Stimulated activated CD4-positive, alpha-beta T cell treated with anti-CD3 and anti-CD28 coated beads, Interleukin-1b, Interleukin-23, amount 100 ng/mL, for 4 hours (primary cell): ENCODE data around the gene SCNN1B.
"Not testable (repeated sequence)": the region's sequence is repeated elsewhere in the genome, so short reads cannot be mapped to it uniquely, and the experiment has no call there.

Source experiments
- DNase-seq, 2 donors: peaks; one replicate each; pipeline ENCODE4 v3.0.0-alpha.2; 2020; ENCODE audit warnings: low read depth in 2 of 2

Gene SCNN1B

DNA sequence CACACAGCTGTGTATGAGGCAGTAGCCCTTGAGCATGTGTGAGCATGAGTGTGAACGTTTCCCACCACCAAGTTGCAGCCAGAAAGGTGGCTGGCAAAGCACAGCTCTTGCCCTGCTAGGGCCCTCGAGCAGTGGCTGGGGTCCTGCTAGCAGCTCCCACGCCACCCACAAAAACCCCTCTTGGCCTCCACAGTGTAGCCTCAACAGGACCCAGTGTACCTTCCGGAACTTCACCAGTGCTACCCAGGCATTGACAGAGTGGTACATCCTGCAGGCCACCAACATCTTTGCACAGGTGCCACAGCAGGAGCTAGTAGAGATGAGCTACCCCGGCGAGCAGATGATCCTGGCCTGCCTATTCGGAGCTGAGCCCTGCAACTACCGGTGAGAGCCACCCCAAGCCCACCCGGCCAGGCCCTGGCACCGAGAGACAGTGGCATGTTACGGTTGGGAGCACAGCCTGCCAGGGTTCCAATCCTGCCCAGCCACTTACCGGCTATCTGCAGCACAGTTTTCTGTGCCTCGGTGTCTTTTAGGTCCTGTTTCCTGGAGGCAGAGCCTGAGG is 53.1 kb downstream of the SCNN1B start:
- no peak for DNase-seq

DNA sequence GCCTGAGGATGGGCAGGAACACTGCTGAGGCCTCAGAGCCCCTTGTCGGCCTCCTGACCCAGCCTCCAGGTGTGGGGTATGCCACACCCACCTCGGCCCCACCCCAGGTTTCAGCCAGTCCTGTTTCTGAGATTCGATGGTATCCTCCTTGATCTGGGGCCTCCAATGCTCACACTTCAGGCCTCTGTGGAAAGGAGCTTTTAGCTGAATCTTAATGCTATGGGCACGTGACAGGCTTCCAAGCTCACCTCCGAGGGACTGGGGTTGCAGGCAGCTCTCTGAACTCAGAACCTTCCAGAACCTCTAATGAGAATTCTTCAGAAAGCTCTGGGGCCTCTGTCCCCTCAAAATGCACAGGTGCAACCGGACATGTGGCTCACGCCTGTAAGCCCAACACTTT is 54.8 kb downstream of the SCNN1B start:
- DNase-seq, result no peak

DNA sequence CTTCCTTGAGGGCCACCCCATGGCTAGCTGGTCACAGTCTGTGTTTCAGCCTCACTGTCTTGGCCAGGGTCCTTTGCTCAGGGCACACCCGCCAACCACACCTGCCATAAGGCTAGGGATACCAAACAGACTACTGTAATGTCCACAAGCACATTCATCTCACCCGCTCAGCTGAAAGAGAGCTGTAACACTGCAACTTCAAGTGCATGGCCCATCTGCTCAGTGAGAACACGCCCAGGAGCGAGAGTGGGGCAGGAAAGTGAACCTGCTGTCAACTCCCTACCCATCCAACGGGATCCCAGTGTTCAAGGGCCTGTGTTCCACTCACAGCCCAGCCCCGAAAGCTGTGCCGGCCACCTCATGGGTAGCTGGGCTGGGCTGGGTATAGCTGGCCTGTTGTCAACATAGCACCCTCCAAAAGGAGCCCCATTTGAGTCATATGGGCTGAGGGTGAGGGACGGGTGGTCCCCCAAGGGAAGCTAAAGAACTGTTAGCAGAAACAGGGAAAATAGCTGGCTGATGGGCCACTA is 55.7 kb downstream of the SCNN1B start:
- DNase-seq, result no peak

DNA sequence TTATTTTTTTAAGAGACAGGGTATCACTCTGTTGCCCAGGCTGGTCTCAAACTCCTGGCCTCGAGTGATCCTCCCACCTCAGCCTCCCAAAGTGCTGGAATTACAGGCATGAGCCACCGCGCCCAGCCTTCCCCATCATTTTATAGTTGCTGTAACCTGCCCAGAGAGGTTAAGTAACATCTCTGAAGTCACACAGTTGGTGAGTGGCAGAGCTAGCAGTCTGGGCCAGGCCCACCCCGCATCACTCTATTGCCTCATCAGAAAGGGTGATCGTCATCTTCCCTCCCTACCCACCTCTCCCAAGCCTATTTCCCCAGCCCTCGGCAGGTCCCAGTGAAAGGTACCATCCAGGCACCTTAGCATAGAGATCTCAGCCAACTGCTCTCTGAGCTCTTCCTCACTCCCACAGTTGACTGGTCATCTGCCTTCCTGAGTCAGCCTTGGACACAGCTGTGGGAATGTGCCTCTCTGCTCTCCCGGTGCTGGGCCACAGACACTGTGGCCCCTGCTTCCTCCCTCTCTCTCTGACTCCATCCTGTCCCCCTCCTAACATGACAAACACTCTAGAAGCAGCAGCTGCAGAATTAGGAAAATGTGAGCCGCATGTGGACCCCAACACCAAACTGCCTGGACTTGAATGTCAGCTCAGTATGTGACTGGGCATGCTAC is 57.1 kb downstream of the SCNN1B start:
- no peak for DNase-seq

DNA sequence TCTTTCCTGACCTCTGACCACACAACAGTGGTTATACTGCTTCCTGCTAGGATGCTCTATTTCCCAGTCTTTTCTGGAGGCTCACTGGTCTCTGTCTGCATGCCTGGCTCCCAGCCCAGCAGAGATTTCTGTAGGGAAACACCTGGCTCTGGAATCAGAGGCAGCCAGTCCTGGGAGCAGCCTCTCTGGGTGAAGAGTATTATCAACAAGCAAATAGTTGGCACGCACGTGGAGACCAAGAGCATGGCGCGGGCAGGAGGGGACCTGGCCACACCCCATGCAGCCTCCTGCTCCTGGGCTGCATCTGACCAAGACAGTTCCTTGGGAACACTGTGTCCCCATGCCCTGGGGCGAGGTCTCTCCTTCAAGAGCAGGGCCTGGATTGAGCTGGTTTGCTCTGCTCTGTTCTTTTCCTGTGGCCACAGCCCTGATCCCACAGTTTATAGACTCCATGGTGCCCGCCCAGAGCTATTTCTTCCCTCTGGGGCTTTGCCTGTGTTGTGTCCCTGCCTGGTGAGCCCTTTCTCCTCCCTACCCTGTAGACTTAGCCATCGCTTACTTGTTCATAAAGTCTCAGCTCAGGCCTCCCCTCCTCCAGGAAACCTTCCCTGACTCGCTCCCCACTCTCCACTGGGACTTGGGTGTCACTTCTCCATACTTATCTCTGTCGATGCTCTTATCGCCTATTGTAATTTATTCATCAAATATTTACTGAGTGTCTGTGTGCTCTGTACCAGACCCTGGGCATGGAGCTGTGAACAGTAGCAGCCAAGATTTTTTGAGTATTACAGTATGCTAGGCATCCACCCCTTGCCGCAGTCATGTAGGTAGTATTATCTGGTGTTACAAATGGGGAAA is 60.6 kb downstream of the SCNN1B start:
- no peak for DNase-seq

DNA sequence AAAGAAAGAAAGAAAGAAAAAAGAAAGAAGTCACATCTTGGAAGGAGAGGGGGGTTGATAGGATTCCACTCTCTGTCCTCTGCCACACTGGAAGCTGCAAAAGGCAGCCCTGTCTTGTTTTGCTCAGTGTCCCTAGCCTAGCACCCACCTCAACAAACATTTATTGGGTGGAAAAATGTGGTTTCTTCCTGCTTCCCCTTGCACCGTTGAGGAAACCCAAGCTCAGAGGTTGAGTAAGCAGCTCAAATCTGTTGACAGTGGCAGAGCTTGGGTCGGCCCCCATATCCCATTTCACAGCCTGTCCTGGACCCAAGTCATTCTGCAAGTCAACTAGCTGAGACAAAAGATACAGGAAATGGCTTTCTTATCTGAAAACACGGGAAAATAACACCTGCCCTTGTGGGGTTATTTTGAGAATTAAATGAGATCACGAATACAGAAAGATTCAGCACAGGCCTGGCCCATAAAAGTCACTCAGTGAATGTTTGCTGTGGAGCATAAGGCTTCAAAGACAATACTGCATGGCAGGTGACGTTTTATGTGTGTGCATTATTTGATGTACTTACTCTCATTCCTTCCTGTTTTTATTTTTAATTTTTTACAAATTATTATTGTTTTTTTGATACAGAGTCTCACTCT is 63.6 kb downstream of the SCNN1B start:
- DNase-seq, result no peak

DNA sequence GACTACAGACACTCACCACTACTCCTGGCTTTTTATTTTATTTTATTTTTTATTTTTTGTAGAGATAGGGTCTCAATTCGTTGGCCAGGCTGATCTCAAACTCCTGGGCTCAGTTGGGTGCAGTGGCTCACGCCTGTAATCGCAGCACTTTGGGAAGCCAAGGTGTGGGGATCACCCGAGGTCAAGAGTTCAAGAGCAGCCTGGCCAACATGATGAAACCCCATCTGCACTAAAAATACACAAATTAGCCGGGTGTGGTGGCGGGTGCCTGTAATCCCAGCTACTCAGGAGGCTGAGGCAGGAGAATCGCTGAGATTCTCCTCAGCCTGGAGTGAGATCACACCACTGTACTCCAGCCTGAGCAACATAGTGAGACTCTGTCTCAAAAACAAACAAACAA is 64.2 kb downstream of the SCNN1B start:
- not testable (repeated sequence) for DNase-seq

DNA sequence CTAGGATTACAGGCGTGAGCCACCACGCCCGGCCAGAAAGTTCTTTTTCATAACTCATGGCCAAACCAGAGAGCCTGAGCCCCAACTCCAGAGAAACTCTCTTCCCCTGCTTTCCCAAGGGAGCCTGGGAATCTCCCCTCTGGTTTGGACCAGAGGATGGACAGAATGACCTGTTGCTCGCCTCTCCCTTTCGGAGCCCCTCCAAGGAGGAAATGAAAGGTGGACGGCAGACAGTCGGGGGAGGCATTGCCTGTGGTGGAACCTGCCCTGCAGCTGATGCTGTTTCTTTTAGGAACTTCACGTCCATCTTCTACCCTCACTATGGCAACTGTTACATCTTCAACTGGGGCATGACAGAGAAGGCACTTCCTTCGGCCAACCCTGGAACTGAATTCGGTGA is 65.5 kb downstream of the SCNN1B start:
- DNase-seq, result no peak

DNA sequence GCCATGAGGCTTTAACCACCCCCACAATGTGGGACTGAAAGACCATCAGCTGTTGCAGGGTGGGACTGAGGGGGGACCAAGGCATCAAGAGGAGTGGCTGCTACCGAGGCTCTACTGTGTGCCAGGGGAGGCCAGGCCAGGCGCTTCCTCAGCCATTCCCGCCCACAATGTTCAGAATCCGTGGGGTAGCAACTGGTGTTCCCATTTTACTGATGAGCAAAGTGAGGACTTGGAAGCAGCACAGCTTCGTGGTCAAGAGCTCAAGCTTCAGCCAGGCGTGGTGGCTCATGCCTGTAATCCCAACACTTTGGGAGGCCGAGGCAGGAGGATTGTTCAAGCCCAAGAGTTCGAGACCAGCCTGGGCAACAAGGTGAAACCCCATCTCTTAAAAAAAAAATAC is 65.9 kb downstream of the SCNN1B start:
- DNase-seq, result no peak

DNA sequence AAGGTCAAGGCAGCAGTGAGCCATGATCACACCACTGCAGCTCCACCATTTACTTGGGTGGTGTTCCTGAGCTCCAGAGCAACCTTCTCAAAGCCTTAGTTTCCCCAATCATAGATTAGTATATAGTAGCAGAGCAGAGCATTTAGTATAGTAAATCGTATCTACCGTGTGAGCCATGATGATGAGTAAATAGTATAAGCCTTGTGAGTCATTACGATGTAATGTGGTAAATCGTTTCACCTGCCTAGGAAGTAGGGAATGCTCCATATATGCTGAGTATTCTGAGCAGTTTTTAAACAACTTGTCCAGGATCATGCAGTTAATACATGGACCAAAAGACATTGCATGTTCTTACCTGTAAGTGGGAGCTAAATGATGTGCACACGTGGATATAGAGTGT is 66.4 kb downstream of the SCNN1B start:
- no peak for DNase-seq

DNA sequence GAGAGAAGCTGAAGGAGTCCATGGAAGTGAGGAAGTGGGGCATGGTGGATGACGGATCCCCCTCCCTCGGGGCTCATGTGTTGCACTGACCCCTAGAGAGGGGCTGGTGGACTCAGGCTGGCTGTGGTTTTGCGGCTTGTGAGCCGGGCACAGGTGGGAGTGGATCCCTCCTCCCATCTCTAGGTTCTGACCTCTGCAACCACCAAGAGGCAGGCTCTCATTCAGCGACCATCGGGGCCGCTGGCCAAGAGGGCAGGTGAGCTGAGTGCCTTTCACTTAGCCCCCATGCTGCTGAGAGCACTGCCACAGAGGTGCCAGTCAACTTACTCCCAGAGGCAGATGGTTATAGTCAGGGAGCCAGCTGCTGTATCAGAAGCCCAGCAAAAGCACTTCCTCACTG is 67.3 kb downstream of the SCNN1B start:
- DNase-seq, result no peak

DNA sequence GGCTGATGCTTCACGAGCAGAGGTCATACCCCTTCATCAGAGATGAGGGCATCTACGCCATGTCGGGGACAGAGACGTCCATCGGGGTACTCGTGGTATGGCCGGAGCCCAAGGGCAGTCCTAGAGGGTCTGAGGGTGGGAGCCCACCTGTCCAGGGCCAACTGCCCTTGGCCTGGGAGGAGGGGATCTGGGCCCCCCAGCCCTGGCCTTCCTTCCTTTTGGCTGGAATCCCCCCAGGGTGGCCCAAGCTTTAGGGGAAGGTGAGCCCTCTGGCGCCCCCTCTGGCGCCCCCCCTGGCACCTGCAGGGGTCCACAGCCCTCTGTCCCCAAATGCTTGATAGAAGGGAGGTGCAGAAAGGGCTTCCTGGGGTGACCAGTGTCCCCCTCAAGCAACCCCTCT is 69.3 kb downstream of the SCNN1B start:
- no peak for DNase-seq

DNA sequence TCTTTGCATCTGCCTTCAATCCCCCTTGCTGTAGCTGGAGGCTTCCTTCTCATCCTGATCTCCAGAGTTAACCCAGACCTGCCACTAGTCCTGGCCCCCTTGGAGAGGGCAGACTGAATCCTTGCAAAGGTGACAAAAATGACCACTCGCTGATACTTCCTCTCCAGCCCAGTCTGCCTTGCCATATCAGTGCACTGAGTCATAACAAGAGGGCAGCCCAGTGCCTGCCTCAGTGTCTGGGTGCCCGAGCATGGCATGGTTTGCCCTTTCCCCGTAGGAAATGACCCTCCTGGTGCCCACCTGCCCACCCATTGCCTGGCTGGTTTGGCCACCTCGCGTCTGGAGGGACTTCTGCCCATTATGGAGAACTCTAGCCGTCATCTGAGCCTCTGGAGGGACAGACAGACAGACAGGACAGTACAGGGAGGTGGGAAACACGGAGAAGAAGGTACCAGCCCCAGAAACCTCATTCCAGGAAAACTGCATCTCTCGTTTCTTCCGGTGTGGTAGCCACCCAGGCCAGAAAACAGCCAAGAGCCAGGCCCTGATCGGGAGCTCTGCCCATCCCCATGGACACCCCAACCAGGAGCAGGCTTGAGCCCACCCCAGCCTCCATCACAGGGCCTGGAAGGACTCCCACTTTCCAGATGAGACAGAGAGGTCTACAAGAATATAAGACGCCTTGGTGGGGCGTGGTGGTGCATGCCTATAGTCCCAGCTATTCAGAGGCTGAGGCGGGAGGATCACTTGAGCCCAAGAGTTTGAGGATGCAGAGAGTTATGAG is 71.5 kb downstream of the SCNN1B start:
- no peak for DNase-seq

DNA sequence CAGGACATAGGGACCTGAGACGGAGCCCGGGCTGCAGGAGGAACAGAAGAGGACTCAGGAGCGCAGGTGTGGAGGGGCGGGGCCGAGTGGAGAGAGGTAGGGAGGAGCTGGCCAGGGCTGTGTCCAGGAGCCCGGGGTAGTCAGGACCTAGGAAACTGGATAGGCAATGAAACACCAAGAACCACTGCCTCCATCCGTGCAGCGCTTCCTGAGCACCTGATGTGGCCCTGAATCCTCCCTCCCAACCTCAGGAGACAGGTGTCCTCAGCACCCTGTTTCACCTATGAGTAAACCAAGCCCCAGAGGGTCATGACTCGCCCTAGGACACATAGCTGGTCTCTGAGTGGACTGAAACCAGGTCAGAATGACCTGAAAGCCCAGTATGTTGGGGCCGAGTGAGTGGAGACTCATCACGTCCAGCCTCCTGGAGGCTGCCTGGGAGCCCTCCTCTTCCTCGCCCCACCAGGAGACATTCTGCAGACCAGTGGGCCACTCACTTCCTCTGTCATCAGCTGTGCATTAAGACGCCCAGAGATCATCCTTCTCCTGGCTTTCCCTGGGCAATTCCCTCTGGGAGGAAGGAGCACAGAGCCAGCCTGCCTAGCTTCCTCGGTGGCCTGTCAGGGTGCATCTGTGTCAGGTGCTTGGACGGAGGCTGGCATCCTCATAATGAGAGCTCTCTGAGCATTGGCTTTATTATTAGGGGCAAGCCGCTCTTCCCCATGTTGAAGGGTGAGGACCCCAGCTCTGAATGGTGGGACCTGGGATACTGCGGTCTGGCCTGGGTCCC is 72.8 kb downstream of the SCNN1B start:
- DNase-seq, result no peak

DNA sequence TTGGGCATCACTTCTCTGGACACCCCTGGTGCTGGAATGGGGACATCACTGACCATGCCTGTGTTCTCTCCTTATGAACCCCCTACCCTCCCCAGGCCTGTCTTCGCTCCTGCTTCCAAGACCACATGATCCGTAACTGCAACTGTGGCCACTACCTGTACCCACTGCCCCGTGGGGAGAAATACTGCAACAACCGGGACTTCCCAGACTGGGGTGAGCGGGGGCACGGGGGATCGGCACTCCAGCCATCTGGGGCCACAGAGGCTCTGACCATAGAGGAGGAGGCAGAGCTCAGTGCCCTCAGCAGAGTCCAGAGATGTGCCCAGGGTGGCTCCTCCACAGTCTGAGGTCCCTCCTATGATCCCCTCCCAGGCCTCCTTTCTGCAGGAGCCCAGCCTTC is 73.5 kb downstream of the SCNN1B start:
- DNase-seq, result no peak

DNA sequence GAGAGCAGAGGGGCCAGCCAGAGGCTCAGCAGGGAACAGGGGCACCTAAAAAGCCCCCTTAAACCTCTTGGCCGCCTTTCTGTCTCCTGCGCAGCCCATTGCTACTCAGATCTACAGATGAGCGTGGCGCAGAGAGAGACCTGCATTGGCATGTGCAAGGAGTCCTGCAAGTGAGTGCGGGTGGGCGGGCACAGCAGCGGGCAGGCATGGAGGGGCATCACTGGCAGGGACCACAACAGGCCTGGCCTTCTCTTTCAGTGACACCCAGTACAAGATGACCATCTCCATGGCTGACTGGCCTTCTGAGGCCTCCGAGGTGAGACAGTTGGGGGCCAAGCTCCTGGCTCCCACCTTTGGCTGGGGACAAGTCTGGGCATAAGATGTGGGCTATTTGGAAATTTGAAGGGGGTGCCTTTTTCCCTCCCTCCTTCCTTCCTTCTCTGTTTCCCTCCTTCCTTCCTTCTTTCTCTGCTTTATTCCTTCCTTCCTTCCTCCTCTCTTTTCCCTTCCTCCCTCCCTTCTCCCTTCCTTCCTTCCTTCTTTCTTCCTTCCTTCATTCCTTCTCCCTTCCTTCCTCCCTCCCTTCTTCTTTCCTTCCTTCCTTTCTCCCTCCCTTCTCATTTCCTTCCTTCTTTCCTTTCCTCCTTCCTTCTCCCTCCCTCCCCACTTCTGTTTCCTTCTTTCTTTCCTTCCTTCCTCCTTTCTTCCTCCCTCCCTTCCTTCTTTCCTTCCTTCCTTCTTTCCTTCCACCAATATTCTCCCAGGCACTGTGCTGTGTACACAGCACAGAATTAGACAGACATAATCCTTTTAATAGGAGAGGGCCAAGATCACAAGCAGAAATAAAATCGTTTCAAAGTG is 75.2 kb downstream of the SCNN1B start:
- no peak for DNase-seq

DNA sequence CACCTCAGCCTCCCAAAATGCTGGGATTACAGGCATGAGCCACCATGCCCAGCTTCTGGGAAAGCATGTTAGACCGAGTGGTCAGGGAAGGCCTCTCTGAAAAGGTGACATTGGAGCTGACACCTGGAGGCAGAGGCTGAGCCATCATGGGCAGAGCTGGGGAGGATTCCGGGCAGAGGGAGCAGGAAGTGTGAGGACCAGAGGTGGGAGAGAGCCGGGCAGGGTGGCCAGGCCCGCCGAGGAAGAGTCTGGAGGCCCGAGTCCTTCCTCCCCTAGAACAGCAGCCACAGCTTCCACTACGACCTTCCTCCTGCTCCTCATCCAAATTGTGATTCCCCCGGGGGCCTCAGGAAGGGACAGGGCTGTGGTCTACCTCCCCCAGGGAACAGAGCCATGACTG is 76.2 kb downstream of the SCNN1B start:
- no peak for DNase-seq

DNA sequence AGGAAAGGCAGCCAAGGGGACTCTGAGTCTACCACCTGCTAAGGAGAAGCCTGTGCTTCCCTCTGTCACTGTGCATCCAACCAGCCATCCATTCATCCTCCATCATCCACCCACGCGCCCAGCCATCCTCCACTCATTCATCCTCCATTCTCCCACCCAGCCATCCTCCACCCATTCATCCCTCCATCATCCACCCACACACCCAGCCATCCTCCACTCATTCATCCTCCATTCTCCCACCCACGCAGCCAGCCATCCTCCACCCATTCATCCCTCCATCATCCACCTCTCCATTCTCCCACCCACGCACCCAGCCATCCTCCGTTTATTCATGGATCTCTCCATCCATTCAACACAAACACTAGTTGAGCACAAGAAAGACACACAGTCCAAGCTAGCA is 76.8 kb downstream of the SCNN1B start:
- DNase-seq, result no peak

DNA sequence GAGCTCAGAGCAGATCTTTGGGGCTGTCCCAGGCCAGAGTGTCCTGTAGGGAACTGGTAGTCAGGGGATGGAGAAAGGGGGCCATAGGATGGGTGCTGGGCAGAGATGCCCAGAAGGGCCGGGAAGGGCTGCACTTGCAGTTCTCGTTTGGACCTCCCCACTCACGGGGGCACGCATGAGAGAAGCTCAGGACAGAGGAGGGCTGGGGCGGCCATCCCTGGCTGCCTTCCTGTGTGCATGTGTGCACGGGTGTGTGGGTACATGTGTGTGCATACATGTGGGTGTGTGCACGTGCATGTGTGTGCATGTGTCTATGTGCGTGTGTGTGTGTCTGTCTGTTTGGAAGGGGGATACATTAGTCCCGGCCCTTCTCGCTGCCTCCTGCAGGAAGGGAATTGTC is 77.6 kb downstream of the SCNN1B start:
- no peak for DNase-seq

DNA sequence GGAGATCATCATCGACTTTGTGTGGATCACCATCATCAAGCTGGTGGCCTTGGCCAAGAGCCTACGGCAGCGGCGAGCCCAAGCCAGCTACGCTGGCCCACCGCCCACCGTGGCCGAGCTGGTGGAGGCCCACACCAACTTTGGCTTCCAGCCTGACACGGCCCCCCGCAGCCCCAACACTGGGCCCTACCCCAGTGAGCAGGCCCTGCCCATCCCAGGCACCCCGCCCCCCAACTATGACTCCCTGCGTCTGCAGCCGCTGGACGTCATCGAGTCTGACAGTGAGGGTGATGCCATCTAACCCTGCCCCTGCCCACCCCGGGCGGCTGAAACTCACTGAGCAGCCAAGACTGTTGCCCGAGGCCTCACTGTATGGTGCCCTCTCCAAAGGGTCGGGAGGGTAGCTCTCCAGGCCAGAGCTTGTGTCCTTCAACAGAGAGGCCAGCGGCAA is 78.4 kb downstream of the SCNN1B start:
- DNase-seq, result no peak
